ENCODE results near the gene KREMEN2.

Gene KREMEN2

DNA sequence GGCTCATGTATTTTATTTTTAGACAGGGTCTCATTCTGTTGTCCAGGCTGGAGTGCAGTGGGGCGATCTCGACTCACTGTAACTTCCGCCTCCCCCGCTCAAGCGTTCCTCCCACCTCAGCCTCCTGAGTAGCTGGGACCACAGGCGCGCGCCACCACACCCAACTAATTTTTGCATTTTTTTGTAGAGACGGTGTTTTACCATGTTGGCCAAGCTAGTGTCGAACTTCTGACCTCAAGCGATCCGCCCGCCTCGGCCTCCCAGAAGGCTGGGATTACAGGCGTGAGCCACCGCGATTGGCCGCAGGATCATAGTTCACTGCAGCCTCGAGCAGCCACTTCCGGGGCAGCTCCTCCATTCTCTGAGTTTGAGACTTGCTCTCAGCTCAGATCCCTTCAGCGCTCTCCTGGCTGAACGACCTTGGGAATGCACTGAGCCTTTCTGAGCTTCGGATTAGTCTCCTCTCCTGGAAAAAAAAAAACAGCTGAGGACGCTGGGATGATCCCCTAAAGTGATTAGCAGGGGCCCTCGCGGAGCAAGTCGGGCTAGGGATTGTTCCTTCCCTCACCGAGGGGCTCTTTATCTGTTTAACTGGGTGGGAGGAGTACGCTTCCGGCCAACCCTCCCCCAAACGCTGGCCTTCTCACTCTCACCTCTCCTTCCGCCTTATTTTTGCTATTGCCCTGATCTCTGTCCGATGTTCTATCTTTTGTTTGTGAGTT lies 17.3 kb downstream of the KREMEN2 start:
- no peak for DNase-seq

GRCh38 chr16:2981899-2982250 lies 17.8 kb downstream of the KREMEN2 start:
- no peak for DNase-seq

- no peak for DNase-seq
These were observed 18.3 kb downstream of the KREMEN2 start for GRCh38 chr16:2982402-2982801.

DNA sequence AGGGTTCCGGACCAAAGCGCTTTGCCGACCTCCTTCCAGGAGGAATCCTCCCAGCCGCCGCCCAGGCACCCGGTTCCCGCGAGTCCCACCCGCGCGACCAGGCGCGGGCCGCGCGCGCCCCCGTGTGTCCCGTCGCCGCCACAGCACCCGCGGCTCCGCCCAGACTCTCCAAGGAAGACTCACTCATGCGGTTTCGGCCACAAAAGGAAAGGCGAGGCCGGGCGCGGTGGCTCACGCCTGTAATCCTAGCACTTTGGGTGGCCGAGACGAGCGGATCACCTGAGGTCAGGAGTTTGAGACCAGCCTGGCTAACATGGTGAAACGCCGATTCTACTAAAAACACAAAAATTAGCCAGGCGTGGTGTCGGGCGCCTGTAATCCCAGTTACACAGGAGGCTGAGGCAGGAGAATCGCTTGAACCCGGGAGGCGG lies 19.6 kb downstream of the KREMEN2 start:
- DNase-seq = no peak

DNA sequence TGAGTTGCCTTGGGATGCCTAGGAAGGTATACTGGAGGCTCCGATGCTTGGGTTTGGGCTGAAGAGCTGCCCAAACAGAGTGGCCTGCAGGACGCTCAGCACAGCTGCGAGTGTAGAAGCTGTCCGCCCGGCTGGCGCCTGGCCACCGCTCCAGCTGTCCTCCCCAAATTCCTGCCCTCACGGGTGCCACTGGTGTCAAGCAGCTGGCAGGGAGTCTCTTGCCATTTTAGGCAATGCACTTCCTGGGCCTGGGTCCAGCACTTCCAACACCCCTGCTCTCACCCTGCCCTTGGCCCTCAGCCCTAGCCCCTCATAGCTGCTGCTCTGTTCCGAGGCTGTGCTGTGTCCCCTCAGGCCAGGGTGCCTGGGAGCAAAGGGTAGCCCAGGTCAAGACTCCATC lies 21.4 kb downstream of the KREMEN2 start:
- DNase-seq = no peak

DNA sequence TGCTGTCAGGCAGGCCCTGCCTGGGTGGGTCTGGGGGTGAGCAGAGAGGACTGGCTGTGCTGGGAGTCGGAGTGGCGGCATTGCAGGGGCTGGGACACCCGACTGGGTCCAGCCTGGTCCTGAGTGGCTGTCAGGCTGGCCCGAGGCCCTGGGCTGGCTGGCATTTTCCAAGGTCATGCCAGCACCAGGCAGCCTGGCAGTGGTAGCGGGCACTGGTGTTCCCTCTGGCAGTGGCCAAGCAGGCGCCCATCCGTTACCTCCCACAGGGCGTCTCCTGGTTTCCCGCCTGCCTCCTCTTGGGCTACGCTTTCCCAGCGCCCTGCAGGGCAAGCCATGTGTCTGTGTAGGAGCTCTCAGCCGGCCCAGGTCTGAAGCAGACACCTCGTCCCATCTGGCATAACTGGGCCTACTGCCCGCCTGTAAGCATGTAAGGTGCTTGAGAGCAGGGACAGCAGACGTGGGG lies 21.8 kb downstream of the KREMEN2 start:
- no peak for DNase-seq

DNA sequence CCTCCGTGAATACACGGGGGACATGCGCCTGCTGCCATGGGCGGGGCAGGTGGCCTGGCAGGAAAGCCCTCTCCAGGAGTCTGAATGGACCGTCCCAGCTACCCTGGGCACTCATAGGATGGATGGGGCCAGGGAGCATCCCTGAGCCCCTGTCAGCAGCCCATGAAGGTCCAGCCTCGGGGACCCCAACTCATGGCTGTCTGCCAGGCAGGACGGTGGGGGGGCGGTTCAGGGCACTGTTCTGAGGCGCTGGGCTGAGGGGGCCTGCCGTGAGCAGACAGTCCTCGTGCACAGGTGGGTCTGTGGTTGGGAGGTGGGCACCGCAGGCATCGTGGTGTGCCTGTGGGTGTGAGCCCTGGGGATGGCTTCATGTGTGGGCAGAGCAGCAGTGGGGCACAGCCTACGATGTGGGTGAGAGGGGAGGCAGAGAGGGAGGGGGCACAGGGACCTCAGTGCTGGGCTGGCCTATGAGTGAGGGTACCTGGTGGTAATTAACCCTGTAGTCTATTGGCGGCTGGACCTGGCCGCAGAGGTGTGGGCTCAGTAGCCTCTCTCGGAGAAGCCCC lies 22.6 kb downstream of the KREMEN2 start:
- DNase-seq = no peak

DNA sequence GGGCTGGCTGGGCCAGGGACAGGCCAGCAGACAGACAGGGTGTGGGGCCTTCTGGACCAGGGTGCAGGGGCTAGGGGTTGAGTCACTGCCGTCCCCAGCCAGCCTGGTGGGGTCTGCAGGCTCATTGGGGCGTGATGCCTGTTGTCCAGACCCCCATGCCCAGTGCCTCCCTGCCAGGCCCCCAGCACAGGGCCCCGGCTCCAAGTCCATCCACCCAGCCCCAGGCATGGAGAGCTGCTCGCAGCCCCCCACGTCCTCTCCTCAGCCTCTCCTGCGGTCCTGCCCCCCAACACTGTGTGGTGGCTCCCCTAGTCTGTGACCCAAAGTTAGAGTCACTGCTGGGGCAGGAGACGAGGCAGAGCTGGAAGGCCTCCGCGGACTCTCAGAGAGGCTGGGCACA lies 23.2 kb downstream of the KREMEN2 start:
- no peak for DNase-seq

DNA sequence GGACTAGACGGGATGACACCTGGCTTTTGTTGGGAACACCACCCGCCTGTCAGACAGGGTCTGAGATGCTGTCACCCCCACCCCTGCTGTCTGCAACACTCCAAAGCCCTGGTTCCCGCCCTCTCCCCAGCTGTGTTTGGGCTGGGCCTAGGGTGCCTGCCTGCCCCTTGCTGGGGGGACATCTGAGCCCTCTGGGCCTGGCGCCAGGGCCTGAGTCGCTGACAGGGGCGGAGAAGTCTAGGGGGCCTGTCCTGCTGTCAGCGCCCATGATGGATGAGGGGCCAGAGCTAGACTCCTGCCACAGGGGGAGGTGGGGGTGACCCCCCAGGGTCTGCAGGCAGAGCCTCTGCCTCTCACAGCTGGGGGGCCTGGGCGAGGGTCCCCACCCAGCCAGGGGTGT lies 23.8 kb downstream of the KREMEN2 start:
- DNase-seq = no peak

DNA sequence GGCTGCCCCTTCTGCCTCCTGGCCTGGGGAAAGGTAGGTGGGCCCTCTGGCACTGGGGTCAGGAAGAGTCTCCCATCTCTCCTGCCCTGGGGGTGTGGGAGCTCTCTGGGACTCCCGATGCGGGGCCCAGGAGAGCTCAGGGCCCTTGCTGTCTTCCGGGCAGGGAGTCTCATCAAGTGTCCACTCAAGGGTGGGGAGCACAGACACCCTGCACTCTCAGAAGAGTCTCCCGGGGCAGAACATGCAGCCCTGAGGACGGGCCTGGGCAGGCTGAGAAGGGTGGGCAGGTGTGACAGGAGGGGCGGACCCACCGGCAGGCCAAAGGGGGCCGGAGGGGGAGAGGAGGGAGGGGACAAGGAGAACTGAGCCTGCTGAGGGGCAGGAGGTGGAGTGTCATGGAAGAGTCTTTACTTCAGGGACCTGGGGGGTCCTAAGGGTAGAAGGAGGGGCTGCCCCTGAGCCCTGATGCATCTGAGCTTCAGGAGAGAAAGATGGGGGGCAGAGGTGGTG lies 24.6 kb downstream of the KREMEN2 start:
- DNase-seq = no peak

DNA sequence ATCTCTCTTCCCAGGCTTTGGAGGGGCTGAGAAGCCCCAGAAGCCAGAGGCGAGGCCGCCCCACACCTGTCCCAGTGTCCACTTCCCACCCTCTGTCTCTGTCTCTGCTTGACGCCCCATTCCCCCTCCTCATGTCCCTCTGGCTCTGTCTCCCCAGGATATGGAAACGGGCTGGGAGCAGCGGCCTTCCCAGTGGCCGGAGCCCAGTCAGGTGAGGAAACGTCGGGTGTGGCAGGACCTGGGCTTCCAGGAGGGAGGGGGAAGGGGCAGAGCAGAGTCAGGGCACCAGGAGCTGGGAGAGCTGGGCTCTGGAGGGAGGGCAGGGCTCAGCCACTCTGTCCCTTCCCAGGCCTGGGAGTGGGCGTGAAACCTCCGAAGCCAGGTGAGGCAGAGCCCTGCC lies 26.8 kb downstream of the KREMEN2 start:
- DNase-seq = no peak

DNA sequence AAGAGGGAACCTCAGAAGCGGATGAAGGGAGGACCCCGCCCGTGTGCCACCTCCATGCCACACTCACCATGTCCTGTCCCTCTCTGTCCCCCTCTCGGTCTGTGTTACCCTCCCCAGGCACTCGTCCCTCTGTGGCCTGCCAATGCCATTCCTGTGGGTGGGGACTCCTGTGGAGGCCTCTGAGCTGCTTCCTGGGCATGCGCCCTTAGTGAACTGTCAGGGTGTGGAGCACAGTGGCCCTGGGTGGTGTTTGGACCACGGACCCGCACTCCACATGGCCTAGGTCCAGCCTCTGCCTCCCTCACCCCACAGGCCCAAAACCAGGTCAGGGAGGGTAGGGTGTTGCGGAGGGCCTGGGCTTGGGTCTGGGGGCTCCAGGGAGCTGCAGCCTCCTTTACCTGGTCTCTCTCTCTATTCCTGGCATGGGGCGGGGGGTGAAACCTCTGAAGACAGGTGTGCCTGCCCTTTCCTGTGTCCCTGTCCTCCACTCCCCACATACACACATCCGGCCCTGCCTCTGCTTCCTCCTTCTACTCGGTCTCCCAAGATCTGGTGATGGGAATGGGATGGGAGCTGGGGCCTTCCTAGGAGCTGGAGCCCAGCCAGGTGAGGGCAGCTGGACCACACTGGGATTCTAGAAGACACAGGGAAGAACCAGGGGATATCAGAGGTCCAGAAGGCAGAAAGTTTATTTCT lies 27.6 kb downstream of the KREMEN2 start:
- DNase-seq = no peak

- DNase-seq = no peak
These were observed 28.5 kb downstream of the KREMEN2 start for GRCh38 chr16:2992383-2993081.

DNA sequence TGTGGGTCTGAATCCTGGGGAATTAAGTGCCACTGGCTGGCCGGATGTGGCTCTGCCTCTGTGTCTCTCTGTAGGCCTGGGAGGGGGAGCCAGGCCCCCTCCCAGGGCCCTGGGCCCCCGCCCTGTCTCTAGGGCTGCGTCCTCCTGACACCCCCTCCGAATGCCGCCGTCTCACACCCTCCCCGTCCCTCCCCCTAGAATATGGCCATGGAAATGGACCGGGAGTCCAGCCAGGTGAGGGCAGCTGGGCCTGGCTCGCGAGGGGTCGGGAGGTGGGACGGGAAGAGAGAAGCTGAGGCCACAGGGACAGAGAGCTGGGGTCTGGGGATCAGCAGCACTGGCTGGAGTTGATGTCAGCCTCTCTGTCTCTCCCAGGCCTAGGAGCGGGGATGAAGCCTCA lies 32.2 kb downstream of the KREMEN2 start:
- DNase-seq = no peak

DNA sequence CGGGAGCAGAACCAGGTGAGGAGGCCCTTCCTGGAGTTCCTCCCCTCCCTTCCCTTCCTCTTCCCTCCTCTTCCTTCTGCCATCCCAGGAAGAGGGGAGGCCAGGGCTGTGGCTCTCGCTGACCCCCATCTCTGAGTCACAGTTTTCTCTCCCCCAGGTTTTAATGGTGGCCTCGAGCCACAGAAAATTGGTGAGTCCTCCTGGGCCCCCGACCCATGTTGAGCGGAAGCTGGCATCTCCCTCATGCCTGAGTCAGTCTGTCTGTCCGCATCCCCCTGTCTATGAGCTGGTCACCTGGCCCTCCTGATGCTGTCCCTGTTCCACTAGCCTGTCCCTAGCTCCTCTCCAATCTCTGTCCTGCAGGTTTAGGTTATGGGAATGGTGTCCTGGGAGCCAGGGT lies 35.9 kb downstream of the KREMEN2 start:
- DNase-seq = no peak

DNA sequence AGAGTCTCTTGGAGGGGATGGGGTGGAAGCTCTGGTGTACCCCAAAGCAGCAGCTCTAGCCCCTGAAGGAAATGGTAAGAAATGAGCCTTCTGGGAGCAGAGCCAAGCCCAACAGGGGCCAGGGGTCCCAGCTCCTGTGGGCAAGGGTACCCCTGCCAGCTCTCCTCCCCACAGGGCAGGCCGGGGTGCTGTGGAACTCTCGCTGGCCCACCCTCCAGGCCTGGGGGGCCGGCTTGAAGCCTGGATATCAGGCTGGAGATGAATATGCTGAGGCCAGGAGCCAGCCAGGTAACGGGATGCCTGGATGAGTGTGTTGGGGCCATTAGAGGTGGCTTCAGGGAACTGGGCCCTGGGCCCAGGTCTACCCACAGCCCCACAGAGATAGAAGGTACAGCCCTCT lies 36.5 kb downstream of the KREMEN2 start:
- no peak for DNase-seq

GRCh38 chr16:3001316-3001715 lies 37.2 kb downstream of the KREMEN2 start:
- no peak for DNase-seq

GRCh38 chr16:3003582-3004270 lies 39.7 kb downstream of the KREMEN2 start:
- DNase-seq = peak; percentile 97

DNA sequence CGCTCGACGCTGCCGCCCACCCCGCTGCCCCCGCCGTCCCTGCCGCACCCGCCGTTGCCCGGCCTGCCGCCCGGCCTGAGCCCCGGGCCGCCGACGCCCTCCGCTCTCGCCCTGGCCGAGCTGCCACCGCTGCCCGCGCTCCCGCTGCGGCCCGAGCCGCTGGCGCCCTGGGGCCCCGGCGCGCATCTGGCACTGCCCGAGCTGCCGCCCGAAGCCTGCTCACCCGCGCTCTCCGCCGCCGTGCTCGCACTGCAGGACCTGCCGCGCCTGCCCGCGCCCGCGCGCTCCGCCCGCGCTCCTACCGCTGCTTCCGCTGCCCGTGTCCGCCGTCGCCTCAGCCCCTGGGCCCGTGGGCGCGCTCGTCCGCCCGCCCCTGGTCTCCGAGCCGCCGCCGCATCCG lies 40.2 kb downstream of the KREMEN2 start:
- DNase-seq = no peak

DNA sequence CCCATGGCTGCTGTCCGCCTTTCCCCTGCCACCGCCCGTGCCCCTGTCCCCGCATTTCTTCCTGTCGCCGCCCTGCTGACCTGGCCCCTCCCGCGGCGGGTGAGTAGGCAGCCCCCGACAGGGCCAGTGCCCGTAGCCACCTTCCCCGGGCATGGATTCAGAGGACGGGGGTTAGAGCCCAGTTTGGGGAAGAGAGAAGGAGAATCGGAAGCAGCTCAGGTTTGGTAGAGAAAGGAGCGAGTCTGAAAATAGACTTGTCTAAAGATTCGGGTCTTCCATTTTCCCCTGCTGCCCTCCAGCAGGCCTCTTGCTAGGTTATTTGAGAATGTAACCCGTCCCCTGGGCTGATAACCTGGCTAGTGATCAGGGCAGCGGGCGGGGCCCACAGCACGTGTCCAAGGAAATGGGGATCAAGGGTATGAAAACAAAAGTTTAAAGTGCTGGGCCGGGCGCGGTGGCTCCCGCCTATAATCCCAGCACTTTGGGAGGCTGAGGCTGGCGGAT lies 40.8 kb downstream of the KREMEN2 start:
- DNase-seq = no peak

GRCh38 chr16:3007059-3007956 lies 43.2 kb downstream of the KREMEN2 start:
- DNase-seq = no peak
